Measurements from ENCODE around the gene ANKRD44.

GRCh38 chr2:197357986-197358385, 47.4 kb upstream of the ANKRD44 start:
- TF ChIP-seq CTCF (IDR thresholded peaks at IDR 0.05) (no peak), POLR2A (IDR thresholded peaks at IDR 0.05) (no peak)
